GM23248 (cell line): ENCODE results near the gene POLR1H. TPM values are rescaled to one million over a fixed set of nuclear protein-coding genes. Genes with fewer than 3 reads are reported as not detected.
A peak's percentile ranks its signal among the peaks of the same experiment; 100 is the strongest.

ENCODE experiments used
- DNase-seq: peaks from one replicate; pipeline ENCODE4 v3.0.0-alpha.2; 2015
- H2AFZ ChIP-seq: fragments of 200-600 bp; sonication (generic); 2 replicates; pipeline ENCODE4 v1.6.1; 2016; ENCODE audit warnings: antibody characterized with exemption
- H3F3A ChIP-seq: fragments of 200-600 bp; sonication (generic); 2 replicates; pipeline ENCODE4 v1.6.1; 2016; ENCODE audit warnings: mild to moderate bottlenecking, antibody characterized with exemption, mixed run types; ENCODE audit not compliant: insufficient read depth
- H3K27ac ChIP-seq: fragments of 200-600 bp; sonication (generic); 2 replicates; pipeline ENCODE4 v1.5.1; 2016; ENCODE audit warnings: mild to moderate bottlenecking
- H3K27me3 ChIP-seq: fragments of 200-600 bp; sonication (generic); replicated peaks from 2 replicates; pipeline ENCODE4 v1.6.1; 2016; ENCODE audit warnings: mild to moderate bottlenecking; ENCODE audit not compliant: insufficient read depth
- H3K36me3 ChIP-seq: fragments of 200-600 bp; sonication (generic); 2 replicates; pipeline ENCODE4 v1.6.1; 2016; ENCODE audit warnings: low read depth, mild to moderate bottlenecking
- H3K4me1 ChIP-seq: fragments of 200-600 bp; sonication (generic); 2 replicates; pipeline ENCODE4 v1.6.1; 2016; ENCODE audit warnings: mild to moderate bottlenecking; ENCODE audit not compliant: insufficient read depth
- H3K4me2 ChIP-seq: fragments of 200-600 bp; sonication (generic); one replicate; pipeline ENCODE4 v1.6.1; 2016; ENCODE audit warnings: mild to moderate bottlenecking; ENCODE audit not compliant: unreplicated experiment
- H3K4me3 ChIP-seq: fragments of 200-600 bp; sonication (generic); 2 replicates; pipeline ENCODE4 v1.5.1; 2016; ENCODE audit warnings: mild to moderate bottlenecking
- H3K79me2 ChIP-seq: fragments of 200-600 bp; sonication (generic); 2 replicates; pipeline ENCODE4 v1.6.1; 2016; ENCODE audit warnings: mild to moderate bottlenecking; ENCODE audit not compliant: insufficient read depth
- H3K9ac ChIP-seq: fragments of 200-600 bp; sonication (generic); 2 replicates; pipeline ENCODE4 v1.6.1; 2016; ENCODE audit warnings: mild to moderate bottlenecking
- H3K9me2 ChIP-seq: fragments of 200-600 bp; sonication (generic); 2 replicates; pipeline ENCODE4 v1.6.1; 2016; ENCODE audit warnings: mixed run types, mild to moderate bottlenecking, moderate library complexity; ENCODE audit not compliant: insufficient read depth
- H3K9me3 ChIP-seq: fragments of 200-600 bp; sonication (generic); one replicate; pipeline ENCODE4 v1.6.1; 2017; ENCODE audit warnings: low read depth
- H4K20me1 ChIP-seq: fragments of 200-600 bp; sonication (generic); 2 replicates; pipeline ENCODE4 v1.6.0; 2016; ENCODE audit not compliant: insufficient read depth
- EZH2 ChIP-seq: fragments of 200-600 bp; sonication (generic); IDR thresholded peaks from 2 replicates; pipeline ENCODE4 v1.6.1; 2018; ENCODE audit warnings: antibody characterized with exemption, mild to moderate bottlenecking; ENCODE audit not compliant: insufficient read depth, poor library complexity, severe bottlenecking
- EZH2phosphoT487 ChIP-seq: fragments of 200-600 bp; sonication (generic); IDR thresholded peaks from 2 replicates; pipeline ENCODE4 v1.6.1; 2018; ENCODE audit warnings: antibody characterized with exemption, moderate library complexity, mild to moderate bottlenecking, low read depth; ENCODE audit not compliant: insufficient read depth
- WGBS, 2 experiments: methylation state at CpG; one replicate each; pipeline ENCODE4 v1.1.6; 2015 to 2017; ENCODE audit warnings: low lambda C conversion rate in 2 of 2, low coverage in 1 of 2; ENCODE audit errors: missing lambda C conversion rate in 2 of 2; 5-methylcytosine and 5-hydroxymethylcytosine counted together
- in situ Hi-C: fragments of 300-500 bp; cut with MboI; formaldehyde crosslinking; loops from 2 replicates; pipeline ENCODE4 v1.15.0; 2020
- polyA plus RNA-seq: library from polyadenylated mRNA; unstranded; fragments of >200 nt; fragmentation: Nextera tagmentation; extraction: Ambion mirVana; gene quantifications from 2 replicates; pipeline ENCODE4 v1.2.1, GENCODE V29; 2016
- total RNA-seq: library from RNA; depleted of rRNA; stranded (reverse); fragments of >200 nt; shearing (Covaris generic); gene quantifications from 2 replicates; pipeline ENCODE4 v1.2.3, GENCODE V29; 2014

The POLR1H gene
- total and polyA plus RNA-seq, 2 experiments from 2014 or later, result 19.2 to 31.7 TPM

- Histone ChIP-seq H3K36me3 (no peaks in the 10 kb centered on the region), H3K27me3 (peaks cover 34% of the 10 kb centered on the region), H4K20me1 (no peaks in the 10 kb centered on the region), H3K9me2 (no peaks in the 10 kb centered on the region), H3K4me2 (peak overlapping the region; percentile 89), H3K4me3 (peak overlapping the region; percentile 70), H3K27ac (no peak overlapping the region), H3K9me3 (no peaks in the 10 kb centered on the region), H2AFZ (peak overlapping the region; percentile 95), H3K9ac (peak overlapping the region; percentile 72), H3K4me1 (peaks cover 16% of the 10 kb centered on the region; the same call in 1 of the 2 replicates), H3F3A (peaks cover 9% of the 10 kb centered on the region; the same call in 1 of the 2 replicates), H3K79me2 (no peaks in the 10 kb centered on the region)
- DNase-seq, result peak; percentile 97
- 1% methylated on average over 45 to 51 of the region's 51 CpGs for WGBS, 2 experiments
- in situ Hi-C loops, result no loop called here
- no peak for TF ChIP-seq EZH2
- TF ChIP-seq EZH2phosphoT487, result no peak
These were observed 40.7 kb downstream of the POLR1H start for GRCh38 chr6:30101444-30102413.

GRCh38 chr6:30102414-30102969 is 41.4 kb downstream of the POLR1H start:
- Histone ChIP-seq H3K4me2 (peak overlapping the region; percentile 89), H3K9me3 (no peaks in the 10 kb centered on the region), H3K4me1 (peaks cover 16% of the 10 kb centered on the region; the same call in 1 of the 2 replicates), H3K9ac (peak overlapping the region; percentile 72), H3K79me2 (no peaks in the 10 kb centered on the region), H3K36me3 (no peaks in the 10 kb centered on the region), H3K27me3 (peaks cover 28% of the 10 kb centered on the region), H3K9me2 (no peaks in the 10 kb centered on the region), H3K4me3 (peak overlapping the region; percentile 74), H4K20me1 (no peaks in the 10 kb centered on the region), H3K27ac (no peak overlapping the region), H3F3A (peaks cover 9% of the 10 kb centered on the region; the same call in 1 of the 2 replicates), H2AFZ (peak overlapping the region; percentile 95)
- TF ChIP-seq EZH2phosphoT487, result no peak
- no peak for TF ChIP-seq EZH2
- in situ Hi-C loops, result no loop called here
- 32 to 40% methylated on average over 7 to 15 of the region's 15 CpGs for WGBS, 2 experiments
- peak; percentile 77 for DNase-seq

GRCh38 chr6:30102970-30103871 is 42.2 kb downstream of the POLR1H start:
- TF ChIP-seq EZH2phosphoT487 (no peak), EZH2 (no peak)
- H3K79me2 ChIP-seq, result no peaks in the 10 kb centered on the region
- H3K27ac ChIP-seq, result no peak overlapping the region
- no peaks in the 10 kb centered on the region for H3K9me2 ChIP-seq
- peaks cover 9% of the 10 kb centered on the region; the same call in 1 of the 2 replicates for H3F3A ChIP-seq
- 3% methylated on average over 36 of the region's 36 CpGs for WGBS, 2 experiments
- 0 out of 2 replicates have a peak overlapping the region, but pooled peaks have one; percentile 11 for H3K9ac ChIP-seq
- H3K4me2 ChIP-seq, result peak overlapping the region; percentile 93
- H3K36me3 ChIP-seq, result no peaks in the 10 kb centered on the region
- peaks cover 16% of the 10 kb centered on the region; the same call in 1 of the 2 replicates for H3K4me1 ChIP-seq
- H3K27me3 ChIP-seq, result peaks cover 23% of the 10 kb centered on the region
- H4K20me1 ChIP-seq, result no peaks in the 10 kb centered on the region
- in situ Hi-C loops, result no loop called here
- DNase-seq, result peak; percentile 91
- peak overlapping the region; percentile 95 for H2AFZ ChIP-seq
- no peaks in the 10 kb centered on the region for H3K9me3 ChIP-seq
- peak overlapping the region; percentile 74 for H3K4me3 ChIP-seq

- DNase-seq, result no peak
- Histone ChIP-seq H3K36me3 (no peaks in the 10 kb centered on the region), H3K9me2 (no peaks in the 10 kb centered on the region), H3K9ac (no peak overlapping the region), H3K4me2 (peak overlapping the region; percentile 93), H2AFZ (peak overlapping the region; percentile 95), H4K20me1 (no peaks in the 10 kb centered on the region), H3K27me3 (peaks cover 20% of the 10 kb centered on the region), H3K9me3 (no peaks in the 10 kb centered on the region), H3F3A (peaks cover 9% of the 10 kb centered on the region; the same call in 1 of the 2 replicates), H3K79me2 (no peaks in the 10 kb centered on the region), H3K27ac (no peak overlapping the region), H3K4me3 (peak overlapping the region; percentile 74), H3K4me1 (peaks cover 16% of the 10 kb centered on the region; the same call in 1 of the 2 replicates)
- TF ChIP-seq EZH2 (no peak), EZH2phosphoT487 (no peak)
- WGBS, 2 experiments, result 45 to 49% methylated on average over 3 of the region's 3 CpGs
- in situ Hi-C loops, result no loop called here
These were observed 42.8 kb downstream of the POLR1H start for GRCh38 chr6:30103872-30104179.
